RWPE2 (cell line): ENCODE results near the gene HYAL1.

Experiments
- ATAC-seq: fragments of 200-7000 bp; cut with Tn5 transposase; 3 replicates; pipeline ENCODE4 v1.9.1; 2021; ENCODE audit warnings: low read depth
- DNase-seq: peaks from one replicate; pipeline ENCODE4 v3.0.0-alpha.2; 2020; ENCODE audit warnings: low spot score
- H3K27ac ChIP-seq: fragments of 450-650 bp; 2 replicates; pipeline ENCODE4 v1.5.1; 2017; ENCODE audit warnings: mild to moderate bottlenecking; ENCODE audit not compliant: poor library complexity, severe bottlenecking
- H3K27me3 ChIP-seq: fragments of 250-450 bp; sonication (Bioruptor Pico); 2 replicates; pipeline ENCODE4 v1.5.1; 2021; ENCODE audit warnings: mild to moderate bottlenecking, moderate library complexity; ENCODE audit not compliant: insufficient read depth, poor library complexity, severe bottlenecking
- H3K36me3 ChIP-seq: fragments of 250-450 bp; sonication (Bioruptor Pico); 2 replicates; pipeline ENCODE4 v1.5.1; 2020; ENCODE audit warnings: low read depth, mild to moderate bottlenecking, moderate library complexity
- H3K4me1 ChIP-seq: fragments of 250-450 bp; sonication (Bioruptor Pico); 2 replicates; pipeline ENCODE4 v1.5.1; 2021; ENCODE audit warnings: mild to moderate bottlenecking, moderate library complexity; ENCODE audit not compliant: insufficient read depth, poor library complexity, severe bottlenecking
- H3K4me3 ChIP-seq: fragments of 250-450 bp; sonication (Bioruptor Pico); 2 replicates; pipeline ENCODE4 v1.5.1; 2021; ENCODE audit warnings: mild to moderate bottlenecking, moderate library complexity; ENCODE audit not compliant: severe bottlenecking
- H3K9me3 ChIP-seq: fragments of 250-450 bp; sonication (Bioruptor Pico); 2 replicates; pipeline ENCODE4 v1.5.1; 2021; ENCODE audit warnings: mild to moderate bottlenecking, moderate library complexity; ENCODE audit not compliant: severe bottlenecking
- TF ChIP-seq, protein P1 (sequence below): fragments of 450-650 bp; IDR thresholded peaks from one replicate; pipeline ENCODE4 v1.5.1; 2017; ENCODE audit warnings: mild to moderate bottlenecking, moderate library complexity; ENCODE audit not compliant: poor library complexity, severe bottlenecking

Gene HYAL1

DNA sequence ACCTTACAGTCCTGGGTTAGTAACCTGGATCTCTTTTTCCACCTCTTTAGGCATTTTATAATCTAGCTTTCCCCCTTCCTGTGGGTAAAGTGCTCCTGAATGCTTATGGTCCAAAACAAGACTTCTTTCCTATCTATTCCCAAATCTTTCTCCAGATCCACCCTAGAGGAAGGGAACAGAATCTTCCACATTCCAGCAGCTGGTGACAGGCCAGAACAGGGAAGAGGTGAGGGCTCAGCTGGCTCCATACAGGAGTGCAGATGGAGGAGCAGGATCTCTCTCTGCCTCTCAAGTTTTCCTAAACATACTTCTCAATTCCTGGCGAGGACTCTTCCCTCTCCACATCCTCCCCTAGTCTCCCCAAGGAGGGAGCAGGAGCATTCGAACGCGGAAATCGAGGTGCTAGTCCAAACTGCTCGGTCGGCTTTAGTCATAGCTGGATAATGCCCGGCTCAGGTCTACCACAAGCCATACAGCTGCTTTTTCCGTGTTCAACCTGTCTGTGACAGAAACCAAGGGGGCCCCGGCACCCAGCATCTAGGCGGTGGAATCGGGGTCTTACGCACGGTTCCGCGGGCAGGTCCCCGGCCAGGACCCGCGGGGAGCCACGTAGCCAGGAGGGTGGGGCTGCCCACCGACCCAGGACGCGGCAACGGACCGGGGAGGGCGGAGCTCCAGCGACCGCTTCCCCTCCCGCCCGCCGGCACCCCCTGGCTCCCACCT lies 33.2 kb upstream of the HYAL1 start:
- H3K4me3 ChIP-seq = peak overlapping the region; percentile 61
- peaks cover 40% of the 10 kb centered on the region for H3K36me3 ChIP-seq
- no peaks in the 10 kb centered on the region for H3K9me3 ChIP-seq
- no peaks in the 10 kb centered on the region for H3K27me3 ChIP-seq
- no peak for DNase-seq
- ATAC-seq = peak; percentile 40
- H3K27ac ChIP-seq = peak overlapping the region; percentile 83
- H3K4me1 ChIP-seq = peaks cover 23% of the 10 kb centered on the region
- TF ChIP-seq, protein P1, sequence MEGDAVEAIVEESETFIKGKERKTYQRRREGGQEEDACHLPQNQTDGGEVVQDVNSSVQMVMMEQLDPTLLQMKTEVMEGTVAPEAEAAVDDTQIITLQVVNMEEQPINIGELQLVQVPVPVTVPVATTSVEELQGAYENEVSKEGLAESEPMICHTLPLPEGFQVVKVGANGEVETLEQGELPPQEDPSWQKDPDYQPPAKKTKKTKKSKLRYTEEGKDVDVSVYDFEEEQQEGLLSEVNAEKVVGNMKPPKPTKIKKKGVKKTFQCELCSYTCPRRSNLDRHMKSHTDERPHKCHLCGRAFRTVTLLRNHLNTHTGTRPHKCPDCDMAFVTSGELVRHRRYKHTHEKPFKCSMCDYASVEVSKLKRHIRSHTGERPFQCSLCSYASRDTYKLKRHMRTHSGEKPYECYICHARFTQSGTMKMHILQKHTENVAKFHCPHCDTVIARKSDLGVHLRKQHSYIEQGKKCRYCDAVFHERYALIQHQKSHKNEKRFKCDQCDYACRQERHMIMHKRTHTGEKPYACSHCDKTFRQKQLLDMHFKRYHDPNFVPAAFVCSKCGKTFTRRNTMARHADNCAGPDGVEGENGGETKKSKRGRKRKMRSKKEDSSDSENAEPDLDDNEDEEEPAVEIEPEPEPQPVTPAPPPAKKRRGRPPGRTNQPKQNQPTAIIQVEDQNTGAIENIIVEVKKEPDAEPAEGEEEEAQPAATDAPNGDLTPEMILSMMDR = no peak

DNA sequence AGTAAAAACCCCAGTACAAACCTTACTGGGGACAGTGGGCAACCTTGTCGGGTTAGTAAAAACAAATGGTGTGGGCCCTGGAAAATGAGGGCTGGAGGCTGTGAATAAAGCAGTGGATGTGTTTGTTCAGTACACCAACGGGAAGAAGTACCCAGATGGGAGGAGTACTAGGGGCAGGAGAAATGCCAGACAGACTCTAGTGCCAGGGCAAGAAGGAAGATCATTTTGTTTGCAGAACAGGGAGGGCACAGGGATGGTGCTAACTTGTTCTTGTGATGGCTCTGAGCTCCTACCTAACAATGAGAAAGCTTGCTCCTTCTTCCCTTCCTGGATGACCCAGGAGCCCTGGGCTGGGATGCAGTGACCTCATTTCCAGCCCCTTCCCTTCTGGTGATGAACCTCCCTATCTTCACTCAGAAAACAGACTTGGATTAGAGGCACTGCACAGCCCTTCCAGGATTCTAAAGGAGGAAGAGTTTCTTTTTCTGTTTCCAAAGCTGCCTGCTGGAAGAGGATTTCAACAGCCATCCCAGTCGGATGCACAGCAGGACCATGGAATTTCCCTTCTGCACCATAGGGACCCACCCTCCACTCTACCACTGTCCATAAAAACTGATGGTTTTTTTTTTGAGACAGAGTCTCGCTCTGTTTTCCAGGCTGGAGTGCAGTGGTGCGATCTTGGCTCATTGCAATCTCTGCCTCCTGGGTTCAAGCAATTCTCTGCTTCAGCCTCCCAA lies 31.1 kb upstream of the HYAL1 start:
- H3K27me3 ChIP-seq = no peaks in the 10 kb centered on the region
- peaks cover 17% of the 10 kb centered on the region for H3K4me1 ChIP-seq
- H3K9me3 ChIP-seq = no peaks in the 10 kb centered on the region
- H3K36me3 ChIP-seq = peaks cover 61% of the 10 kb centered on the region
- peak overlapping the region; percentile 83 for H3K27ac ChIP-seq
- TF ChIP-seq, protein P1 = no peak
- no peak overlapping the region for H3K4me3 ChIP-seq
- DNase-seq = no peak
- ATAC-seq = no peak

DNA sequence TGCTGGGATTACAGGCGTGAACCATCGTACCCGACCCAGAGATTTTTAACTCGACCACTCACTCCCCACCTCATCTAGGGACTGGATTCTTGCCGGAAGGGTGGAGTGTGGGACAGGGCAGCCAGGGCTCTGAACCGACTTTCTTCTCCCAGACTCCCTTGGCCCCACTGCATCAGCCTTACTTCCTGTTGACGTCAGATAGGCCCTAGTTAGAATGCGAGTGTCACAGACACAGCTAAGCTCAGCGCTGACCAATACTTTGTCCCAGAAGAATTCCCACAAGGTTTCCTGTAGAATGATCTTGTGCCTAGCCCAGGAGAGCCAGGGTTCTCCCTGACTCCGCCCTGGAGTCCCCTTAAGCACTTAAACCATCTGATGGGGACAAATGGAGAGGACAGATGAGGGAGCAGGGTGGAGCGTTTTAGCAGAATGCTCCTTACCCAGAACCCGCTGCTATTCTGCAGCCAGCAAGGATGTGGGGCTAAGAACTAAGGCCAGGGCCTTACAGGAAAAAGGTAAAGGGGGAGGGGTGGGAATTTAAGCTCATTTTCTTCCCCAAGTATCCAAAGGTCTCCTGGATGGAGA lies 30.5 kb upstream of the HYAL1 start:
- H3K27ac ChIP-seq = peak overlapping the region; percentile 83
- H3K27me3 ChIP-seq = no peaks in the 10 kb centered on the region
- peaks cover 17% of the 10 kb centered on the region for H3K4me1 ChIP-seq
- no peak overlapping the region for H3K4me3 ChIP-seq
- peaks cover 65% of the 10 kb centered on the region for H3K36me3 ChIP-seq
- DNase-seq (no peak), ATAC-seq (no peak)
- TF ChIP-seq, protein P1 = no peak
- no peaks in the 10 kb centered on the region for H3K9me3 ChIP-seq

DNA sequence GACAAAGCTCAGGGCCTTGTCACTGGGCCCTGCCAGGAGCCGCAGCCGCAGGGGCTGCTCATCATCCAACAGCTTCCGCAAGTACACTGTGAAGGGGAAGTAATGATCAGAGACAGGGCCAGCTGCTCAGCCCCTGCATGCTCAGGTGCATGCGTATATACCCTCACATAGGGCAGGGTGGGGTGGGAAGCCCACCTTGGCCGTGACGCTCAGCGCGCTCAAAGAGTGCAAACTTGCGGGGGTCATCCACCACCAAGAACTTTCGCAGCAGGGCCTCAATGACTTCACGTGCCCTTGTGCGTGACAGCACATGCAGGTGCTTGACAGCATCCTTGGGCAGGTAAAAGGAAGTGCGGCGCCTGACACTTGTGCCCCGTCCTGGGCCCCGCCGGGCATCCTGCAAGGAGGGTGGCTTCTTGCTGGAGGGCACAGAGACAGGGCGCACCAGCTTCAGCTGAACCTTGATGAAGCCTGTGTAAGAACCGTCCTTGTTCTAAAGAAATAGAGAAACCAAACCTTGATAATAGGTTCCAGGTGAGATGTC lies 28.1 kb upstream of the HYAL1 start:
- no peak for ATAC-seq
- no peak for DNase-seq
- H3K4me1 ChIP-seq = peaks cover 15% of the 10 kb centered on the region
- TF ChIP-seq, protein P1 = no peak
- no peaks in the 10 kb centered on the region for H3K27me3 ChIP-seq
- peaks cover 71% of the 10 kb centered on the region for H3K36me3 ChIP-seq
- no peak overlapping the region for H3K4me3 ChIP-seq
- H3K27ac ChIP-seq = no peak overlapping the region
- H3K9me3 ChIP-seq = no peaks in the 10 kb centered on the region
